Activated naive CD8-positive, alpha-beta T cell (primary cell): ENCODE results near the gene APBA3.

Source experiments
- H3K27ac Mint-ChIP-seq: one replicate; pipeline ENCODE4 v1.8.0; 2021; ENCODE audit warnings: mixed read lengths
- H3K27me3 Mint-ChIP-seq: one replicate; pipeline ENCODE4 v1.8.0; 2021; ENCODE audit warnings: mixed read lengths
- H3K36me3 Mint-ChIP-seq: one replicate; pipeline ENCODE4 v1.8.0; 2021; ENCODE audit warnings: mixed read lengths
- H3K4me1 Mint-ChIP-seq: one replicate; pipeline ENCODE4 v1.8.0; 2021; ENCODE audit warnings: low read depth, mixed read lengths
- H3K4me3 Mint-ChIP-seq: one replicate; pipeline ENCODE4 v1.8.0; 2021; ENCODE audit warnings: mild to moderate bottlenecking, mixed read lengths
- H3K9me3 Mint-ChIP-seq: one replicate; pipeline ENCODE4 v1.8.0; 2021; ENCODE audit warnings: low read depth, mixed read lengths

Gene APBA3

GRCh38 chr19:3796358-3796757 is 34.9 kb upstream of the APBA3 start:
- Mint-ChIP-seq H3K4me1 (peaks cover 22% of the 10 kb centered on the region), H3K4me3 (no peak overlapping the region), H3K36me3 (peaks cover 3% of the 10 kb centered on the region), H3K27me3 (no peaks in the 10 kb centered on the region), H3K9me3 (peaks cover 5% of the 10 kb centered on the region), H3K27ac (no peak overlapping the region)

- H3K27me3 Mint-ChIP-seq = no peaks in the 10 kb centered on the region
- no peak overlapping the region for H3K27ac Mint-ChIP-seq
- peaks cover 9% of the 10 kb centered on the region for H3K9me3 Mint-ChIP-seq
- H3K4me1 Mint-ChIP-seq = peaks cover 13% of the 10 kb centered on the region
- peaks cover 6% of the 10 kb centered on the region for H3K36me3 Mint-ChIP-seq
- H3K4me3 Mint-ChIP-seq = no peak overlapping the region
Measured at GRCh38 chr19:3793799-3794198, 32.3 kb upstream of the APBA3 start.

GRCh38 chr19:3792114-3792513 is 30.6 kb upstream of the APBA3 start:
- no peak overlapping the region for H3K4me3 Mint-ChIP-seq
- peaks cover 6% of the 10 kb centered on the region for H3K36me3 Mint-ChIP-seq
- H3K9me3 Mint-ChIP-seq = peaks cover 9% of the 10 kb centered on the region
- no peak overlapping the region for H3K27ac Mint-ChIP-seq
- no peaks in the 10 kb centered on the region for H3K27me3 Mint-ChIP-seq
- peaks cover 9% of the 10 kb centered on the region for H3K4me1 Mint-ChIP-seq

- Mint-ChIP-seq H3K36me3 (peaks cover 3% of the 10 kb centered on the region), H3K27ac (no peak overlapping the region), H3K4me3 (no peak overlapping the region), H3K27me3 (no peaks in the 10 kb centered on the region), H3K9me3 (peaks cover 3% of the 10 kb centered on the region), H3K4me1 (peaks cover 7% of the 10 kb centered on the region)
Measured at GRCh38 chr19:3790941-3791340, 29.4 kb upstream of the APBA3 start.

- peaks cover 3% of the 10 kb centered on the region for H3K36me3 Mint-ChIP-seq
- no peak overlapping the region for H3K4me3 Mint-ChIP-seq
- peaks cover 3% of the 10 kb centered on the region for H3K9me3 Mint-ChIP-seq
- no peaks in the 10 kb centered on the region for H3K27me3 Mint-ChIP-seq
- no peak overlapping the region for H3K27ac Mint-ChIP-seq
- peaks cover 9% of the 10 kb centered on the region for H3K4me1 Mint-ChIP-seq
Measured at GRCh38 chr19:3790209-3790734, 28.8 kb upstream of the APBA3 start.

GRCh38 chr19:3788996-3789778 is 27.7 kb upstream of the APBA3 start:
- peaks cover 3% of the 10 kb centered on the region for H3K9me3 Mint-ChIP-seq
- peaks cover 13% of the 10 kb centered on the region for H3K4me1 Mint-ChIP-seq
- H3K27me3 Mint-ChIP-seq = no peaks in the 10 kb centered on the region
- H3K4me3 Mint-ChIP-seq = no peak overlapping the region
- H3K27ac Mint-ChIP-seq = no peak overlapping the region
- H3K36me3 Mint-ChIP-seq = peaks cover 3% of the 10 kb centered on the region

- Mint-ChIP-seq H3K27me3 (no peaks in the 10 kb centered on the region), H3K27ac (peak within 1 kb of the TSS; percentile 85), H3K36me3 (peaks cover 13% of the 10 kb centered on the region), H3K4me1 (peaks cover 13% of the 10 kb centered on the region), H3K9me3 (peaks cover 3% of the 10 kb centered on the region), H3K4me3 (peak within 1 kb of the TSS; percentile 89)
Measured at GRCh38 chr19:3785938-3786824, 24.7 kb upstream of the APBA3 start, which contains the start of gene MATK. Gene MATK (minus strand): TSS chr19:3786381. CDS start chr19:3785135, 1,246 bp downstream.

- Mint-ChIP-seq H3K27ac (peak overlapping the region; percentile 85), H3K27me3 (no peaks in the 10 kb centered on the region), H3K36me3 (peaks cover 9% of the 10 kb centered on the region), H3K4me1 (peaks cover 13% of the 10 kb centered on the region), H3K4me3 (peak overlapping the region; percentile 89), H3K9me3 (no peaks in the 10 kb centered on the region)
Measured at GRCh38 chr19:3785451-3785937, 24.0 kb upstream of the APBA3 start.

GRCh38 chr19:3784607-3785450 is 23.3 kb upstream of the APBA3 start:
- H3K4me1 Mint-ChIP-seq = peaks cover 13% of the 10 kb centered on the region
- H3K36me3 Mint-ChIP-seq = peaks cover 9% of the 10 kb centered on the region
- H3K4me3 Mint-ChIP-seq = peak overlapping the region; percentile 89
- peak overlapping the region; percentile 85 for H3K27ac Mint-ChIP-seq
- no peaks in the 10 kb centered on the region for H3K9me3 Mint-ChIP-seq
- no peaks in the 10 kb centered on the region for H3K27me3 Mint-ChIP-seq

- no peaks in the 10 kb centered on the region for H3K27me3 Mint-ChIP-seq
- H3K36me3 Mint-ChIP-seq = peaks cover 9% of the 10 kb centered on the region
- peak overlapping the region; percentile 89 for H3K4me3 Mint-ChIP-seq
- H3K27ac Mint-ChIP-seq = no peak overlapping the region
- H3K4me1 Mint-ChIP-seq = peaks cover 10% of the 10 kb centered on the region
- H3K9me3 Mint-ChIP-seq = no peaks in the 10 kb centered on the region
Measured at GRCh38 chr19:3783660-3784584, 22.4 kb upstream of the APBA3 start.

- no peak overlapping the region for H3K27ac Mint-ChIP-seq
- no peaks in the 10 kb centered on the region for H3K27me3 Mint-ChIP-seq
- peaks cover 9% of the 10 kb centered on the region for H3K36me3 Mint-ChIP-seq
- H3K4me1 Mint-ChIP-seq = peaks cover 8% of the 10 kb centered on the region
- H3K9me3 Mint-ChIP-seq = no peaks in the 10 kb centered on the region
- H3K4me3 Mint-ChIP-seq = no peak overlapping the region
Measured at GRCh38 chr19:3782903-3783302, 21.4 kb upstream of the APBA3 start.

GRCh38 chr19:3782330-3782729 is 20.8 kb upstream of the APBA3 start:
- Mint-ChIP-seq H3K4me1 (peaks cover 8% of the 10 kb centered on the region), H3K27ac (no peak overlapping the region), H3K9me3 (no peaks in the 10 kb centered on the region), H3K4me3 (no peak overlapping the region), H3K36me3 (peaks cover 9% of the 10 kb centered on the region), H3K27me3 (no peaks in the 10 kb centered on the region)

- H3K36me3 Mint-ChIP-seq = peaks cover 9% of the 10 kb centered on the region
- no peak overlapping the region for H3K27ac Mint-ChIP-seq
- no peaks in the 10 kb centered on the region for H3K9me3 Mint-ChIP-seq
- no peaks in the 10 kb centered on the region for H3K27me3 Mint-ChIP-seq
- no peak overlapping the region for H3K4me3 Mint-ChIP-seq
- peaks cover 8% of the 10 kb centered on the region for H3K4me1 Mint-ChIP-seq
Measured at GRCh38 chr19:3781603-3782002, 20.1 kb upstream of the APBA3 start.
